GM12878 (cell line): Measurements from ENCODE around the gene NUAK1. TPM values are rescaled to one million over a fixed set of nuclear protein-coding genes. Genes with fewer than 3 reads are reported as not detected.

Source experiments
- ATAC-seq: fragments of 200-7000 bp; cut with Tn5 transposase; 3 replicates; pipeline ENCODE4 v1.9.1; 2020; ENCODE audit warnings: mild to moderate bottlenecking, moderate library complexity
- BruUV-seq: library from RNA; stranded (reverse); fragments of 400-500 nt; replicated peaks from 2 replicates; lab custom pipeline; 2021; lab: Mats Ljungman, UMichigan
- CTCF ChIA-PET: fragments of 300-600 bp; sonication (Branson Sonifier 250); formaldehyde crosslinking; extraction: SDS; loops from one replicate; lab custom pipeline; 2021; ENCODE audit warnings: inconsistent platforms; lab: Yijun Ruan, JAX
- POLR2A ChIA-PET: fragments of 350-600 bp; formaldehyde crosslinking; extraction: SDS; loops from one replicate; lab custom pipeline; 2021; ENCODE audit warnings: inconsistent platforms; lab: Charles Lee
- RAD21 ChIA-PET: fragments of 300-600 bp; sonication (Branson Sonifier 250); formaldehyde crosslinking; loops from one replicate; lab custom pipeline; 2023; ENCODE audit warnings: antibody characterized with exemption; ENCODE audit not compliant: unreplicated experiment; lab: Charles Lee
- SMC1A ChIA-PET: fragments of 300-600 bp; sonication (Branson Sonifier 250); formaldehyde crosslinking; loops from one replicate; lab custom pipeline; 2023; ENCODE audit not compliant: unreplicated experiment, uncharacterized antibody; lab: Charles Lee
- DNase-seq: peaks from one replicate; pipeline ENCODE4 v3.0.0-alpha.2; 2011; ENCODE audit warnings: low read depth, low spot score
- FAIRE-seq: peaks from 3 replicates; lab custom pipeline; 2011; peaks lifted over from hg19 to GRCh38; lab: Jason Lieb, UNC
- H2AFZ ChIP-seq: 2 replicates; pipeline ENCODE4 v1.6.0; 2011; ENCODE audit warnings: low read depth, low read length, control low read depth; ENCODE audit not compliant: control insufficient read depth
- H3K27ac ChIP-seq: 2 replicates; pipeline ENCODE4 v1.5.1; 2011; ENCODE audit warnings: control low read depth; ENCODE audit not compliant: control insufficient read depth, insufficient read depth
- H3K27me3 ChIP-seq, 2 experiments: replicated peaks in 1 of 2; 2 replicates each; pipeline versions ENCODE4 v1.6.0 to v1.6.1; 2011; ENCODE audit warnings: low read length in 1 of 2; ENCODE audit not compliant: control insufficient read depth in 2 of 2, insufficient read depth in 2 of 2
- H3K36me3 ChIP-seq, 2 experiments: 2 replicates each; pipeline ENCODE4 v1.5.1; 2011; ENCODE audit warnings: low read length in 1 of 2; ENCODE audit not compliant: control insufficient read depth in 2 of 2, insufficient read depth in 2 of 2
- H3K4me1 ChIP-seq: 2 replicates; pipeline ENCODE4 v1.6.1; 2011; ENCODE audit warnings: mild to moderate bottlenecking, low read length, moderate library complexity, mixed read lengths; ENCODE audit not compliant: control insufficient read depth, insufficient read depth
- H3K4me2 ChIP-seq: 2 replicates; pipeline ENCODE4 v1.6.0; 2011; ENCODE audit warnings: control low read depth; ENCODE audit not compliant: control insufficient read depth, insufficient read depth
- H3K4me3 ChIP-seq: fragments of 200-600 bp; sonication (generic); 2 replicates; pipeline ENCODE4 v1.5.1; 2016
- H3K79me2 ChIP-seq: 2 replicates; pipeline ENCODE4 v1.6.0; 2011; ENCODE audit warnings: low read length; ENCODE audit not compliant: control insufficient read depth, insufficient read depth
- H3K9ac ChIP-seq: 2 replicates; pipeline ENCODE4 v1.8.0; 2011; ENCODE audit warnings: low read length, control low read depth, mixed read lengths; ENCODE audit not compliant: control insufficient read depth, insufficient read depth
- H3K9me3 ChIP-seq: replicated peaks from 3 replicates; pipeline ENCODE4 v1.5.1; 2011; ENCODE audit warnings: mild to moderate bottlenecking, low read length; ENCODE audit not compliant: control insufficient read depth, insufficient read depth
- H4K20me1 ChIP-seq: 2 replicates; pipeline ENCODE4 v1.6.0; 2011; ENCODE audit not compliant: control insufficient read depth, insufficient read depth
- ATF7 ChIP-seq: fragments of 450-650 bp; IDR thresholded peaks from 2 replicates; pipeline ENCODE4 v1.6.1; 2016; ENCODE audit warnings: low read depth, mild to moderate bottlenecking
- ETV6 ChIP-seq, 2 experiments: fragments of 450-650 bp in 1 of 2; IDR thresholded peaks in 1 of 2; conservative IDR thresholded peaks in 1 of 2; 2 replicates each; pipeline ENCODE4 v1.6.1; 2014; ENCODE audit warnings: antibody characterized with exemption in 1 of 2, borderline replicate concordance in 1 of 2, low read depth in 1 of 2, mild to moderate bottlenecking in 1 of 2, moderate library complexity in 1 of 2
- HCFC1 ChIP-seq: fragments of 150-350 bp; IDR thresholded peaks from 2 replicates; pipeline ENCODE4 v1.6.1; 2014; ENCODE audit warnings: low read length
- IKZF1 ChIP-seq: fragments of 450-650 bp; conservative IDR thresholded peaks from 2 replicates; pipeline ENCODE4 v1.6.1; 2017; ENCODE audit warnings: antibody characterized with exemption, mild to moderate bottlenecking
- PAX8 ChIP-seq: fragments of 450-650 bp; IDR thresholded peaks from 2 replicates; pipeline ENCODE4 v1.6.1; 2017; ENCODE audit warnings: mild to moderate bottlenecking, moderate library complexity
- TAF1 ChIP-seq: IDR thresholded peaks from 2 replicates; pipeline ENCODE4 v1.6.1; 2011; ENCODE audit warnings: mild to moderate bottlenecking, low read depth, low read length, borderline replicate concordance
- WGBS: methylation state at CpG from one replicate; pipeline ENCODE4 v1.1.6; 2016; ENCODE audit warnings: low lambda C conversion rate; ENCODE audit not compliant: insufficient replicate concordance, insufficient coverage; ENCODE audit errors: missing lambda C conversion rate; 5-methylcytosine and 5-hydroxymethylcytosine counted together
- in situ Hi-C: fragments of 300-500 bp; cut with MboI; formaldehyde crosslinking; loops from 9 replicates; pipeline ENCODE4 v1.14.3; 2018; ENCODE audit warnings: mixed read lengths
- intact Hi-C: fragments of 100-400 bp; cut with micrococcal nuclease; formaldehyde crosslinking; loops from one replicate; pipeline ENCODE4 v1.14.2; 2022; ENCODE audit not compliant: unreplicated experiment
- polyA plus RNA-seq, 11 experiments: library from polyadenylated mRNA; depleted of rRNA in 4 of 11; unstranded in 6 of 11; stranded (reverse) in 5 of 11; fragments of >200 nt; fragmentation: Nextera tagmentation in 4 of 11; fragmentation: Illumina TruSeq in 1 of 11; extraction: Ambion mirVana in 4 of 11; extraction: Trizol in 1 of 11; gene quantifications; 1 replicate in 1 of 11; 2 replicates in 10 of 11; pipeline versions ENCODE4 v1.2.1 to v1.2.3, GENCODE V29; 2011 to 2016; ENCODE audit warnings: inconsistent platforms in 2 of 11, missing spikeins in 2 of 11, low read depth in 1 of 11
- total RNA-seq, 4 experiments: library from RNA; depleted of rRNA in 3 of 4; stranded (reverse); fragments of >200 nt in 3 of 4; fragmentation: Illumina TruSeq in 1 of 4; extraction: Trizol in 1 of 4; gene quantifications; 2 replicates each; pipeline versions ENCODE4 v1.2.1 to v1.2.3, GENCODE V29; 2013 to 2021
- TF ChIP-seq, protein P1 (sequence below): fragments of 450-650 bp; IDR thresholded peaks from 2 replicates; pipeline ENCODE4 v1.6.1; 2017; ENCODE audit warnings: low read depth, mild to moderate bottlenecking, moderate library complexity
- TF ChIP-seq, protein P2 (sequence below): fragments of 450-650 bp; IDR thresholded peaks from 2 replicates; pipeline ENCODE4 v1.6.1; 2017; ENCODE audit warnings: borderline replicate concordance
- TF ChIP-seq, protein P3 (sequence below): IDR thresholded peaks from 2 replicates; pipeline ENCODE4 v1.6.1; 2012; ENCODE audit warnings: low read length, inconsistent platforms
- TF ChIP-seq, protein P4 (sequence below): fragments of 450-650 bp; IDR thresholded peaks from 2 replicates; pipeline ENCODE4 v1.6.1; 2018; ENCODE audit warnings: borderline replicate concordance, mild to moderate bottlenecking; ENCODE audit not compliant: partially characterized antibody
- TF ChIP-seq, protein P5 (sequence below): fragments of 450-650 bp; IDR thresholded peaks from 2 replicates; pipeline ENCODE4 v1.6.1; 2018; ENCODE audit warnings: mild to moderate bottlenecking, low read depth, moderate library complexity; ENCODE audit not compliant: partially characterized antibody

Gene NUAK1
- total and polyA plus RNA-seq, 10 of the 15 experiments (the other 5 are each of a cell fraction or from before 2014, with no cell fraction given): 0.03 to 0.42 (median 0.08) TPM; not detected in 2

DNA sequence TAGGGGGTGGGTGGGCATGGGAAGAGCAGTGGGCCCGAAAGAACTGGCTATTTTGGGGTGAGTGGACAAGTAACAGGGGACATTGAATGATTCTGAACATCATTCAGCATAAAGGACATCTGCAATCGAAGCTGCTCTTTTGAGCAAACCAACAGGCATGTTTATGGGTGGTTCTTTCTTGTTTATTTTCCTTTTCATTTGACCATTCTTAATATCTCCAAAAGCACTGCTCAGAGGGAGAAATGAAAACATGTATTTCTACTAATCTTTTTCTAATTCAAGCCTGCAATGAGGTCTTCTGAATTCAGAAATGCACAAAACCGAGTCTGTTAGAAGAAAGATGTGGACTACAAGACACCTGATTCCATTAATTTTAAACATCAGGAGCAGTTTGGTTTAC lies 54.0 kb downstream of the NUAK1 start:
- intact Hi-C loops: loop anchor here (1.0 kb wide), 1 partner anchor 11 kb away; no protein-coding TSS in a partner anchor
- no peak for FAIRE-seq
- no peak overlapping the region for H3K9ac ChIP-seq
- ChIA-PET RAD21 (no interaction called here), SMC1A (no interaction called here), POLR2A (no interaction called here), CTCF (no interaction called here)
- DNase-seq: no peak
- in situ Hi-C loops: no loop called here
- no peak for ATAC-seq
- no TSS peak for BruUV-seq
- H3K4me3 ChIP-seq: no peak overlapping the region
- no peak overlapping the region for H3K4me2 ChIP-seq
- 29% methylated on average over 3 of the region's 3 CpGs for WGBS
- H3K36me3 ChIP-seq: no peaks in the 10 kb centered on the region
- no peak overlapping the region for H3K27ac ChIP-seq
- H4K20me1 ChIP-seq: no peaks in the 10 kb centered on the region
- no peaks in the 10 kb centered on the region for H3K9me3 ChIP-seq
- H3K4me1 ChIP-seq: no peaks in the 10 kb centered on the region
- H2AFZ ChIP-seq: no peak overlapping the region
- H3K27me3 ChIP-seq: peaks cover 0 to 4% of the 10 kb centered on the region in 2 experiments; a peak in 2 of 4 replicates
- H3K79me2 ChIP-seq: no peaks in the 10 kb centered on the region
- TF ChIP-seq, protein P1, sequence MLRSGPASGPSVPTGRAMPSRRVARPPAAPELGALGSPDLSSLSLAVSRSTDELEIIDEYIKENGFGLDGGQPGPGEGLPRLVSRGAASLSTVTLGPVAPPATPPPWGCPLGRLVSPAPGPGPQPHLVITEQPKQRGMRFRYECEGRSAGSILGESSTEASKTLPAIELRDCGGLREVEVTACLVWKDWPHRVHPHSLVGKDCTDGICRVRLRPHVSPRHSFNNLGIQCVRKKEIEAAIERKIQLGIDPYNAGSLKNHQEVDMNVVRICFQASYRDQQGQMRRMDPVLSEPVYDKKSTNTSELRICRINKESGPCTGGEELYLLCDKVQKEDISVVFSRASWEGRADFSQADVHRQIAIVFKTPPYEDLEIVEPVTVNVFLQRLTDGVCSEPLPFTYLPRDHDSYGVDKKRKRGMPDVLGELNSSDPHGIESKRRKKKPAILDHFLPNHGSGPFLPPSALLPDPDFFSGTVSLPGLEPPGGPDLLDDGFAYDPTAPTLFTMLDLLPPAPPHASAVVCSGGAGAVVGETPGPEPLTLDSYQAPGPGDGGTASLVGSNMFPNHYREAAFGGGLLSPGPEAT: no peak
- no peak for TF ChIP-seq ETV6 (conservative IDR thresholded peaks at IDR 0.05 in 1 of 2, IDR thresholded peaks at IDR 0.05 in 1 of 2; ENCODE audit: borderline replicate concordance in 1 of 2, low read depth in 1 of 2)
- TF ChIP-seq, protein P2, sequence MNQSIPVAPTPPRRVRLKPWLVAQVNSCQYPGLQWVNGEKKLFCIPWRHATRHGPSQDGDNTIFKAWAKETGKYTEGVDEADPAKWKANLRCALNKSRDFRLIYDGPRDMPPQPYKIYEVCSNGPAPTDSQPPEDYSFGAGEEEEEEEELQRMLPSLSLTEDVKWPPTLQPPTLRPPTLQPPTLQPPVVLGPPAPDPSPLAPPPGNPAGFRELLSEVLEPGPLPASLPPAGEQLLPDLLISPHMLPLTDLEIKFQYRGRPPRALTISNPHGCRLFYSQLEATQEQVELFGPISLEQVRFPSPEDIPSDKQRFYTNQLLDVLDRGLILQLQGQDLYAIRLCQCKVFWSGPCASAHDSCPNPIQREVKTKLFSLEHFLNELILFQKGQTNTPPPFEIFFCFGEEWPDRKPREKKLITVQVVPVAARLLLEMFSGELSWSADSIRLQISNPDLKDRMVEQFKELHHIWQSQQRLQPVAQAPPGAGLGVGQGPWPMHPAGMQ: no peak
- TF ChIP-seq PAX8: no peak
- TF ChIP-seq, protein P3, sequence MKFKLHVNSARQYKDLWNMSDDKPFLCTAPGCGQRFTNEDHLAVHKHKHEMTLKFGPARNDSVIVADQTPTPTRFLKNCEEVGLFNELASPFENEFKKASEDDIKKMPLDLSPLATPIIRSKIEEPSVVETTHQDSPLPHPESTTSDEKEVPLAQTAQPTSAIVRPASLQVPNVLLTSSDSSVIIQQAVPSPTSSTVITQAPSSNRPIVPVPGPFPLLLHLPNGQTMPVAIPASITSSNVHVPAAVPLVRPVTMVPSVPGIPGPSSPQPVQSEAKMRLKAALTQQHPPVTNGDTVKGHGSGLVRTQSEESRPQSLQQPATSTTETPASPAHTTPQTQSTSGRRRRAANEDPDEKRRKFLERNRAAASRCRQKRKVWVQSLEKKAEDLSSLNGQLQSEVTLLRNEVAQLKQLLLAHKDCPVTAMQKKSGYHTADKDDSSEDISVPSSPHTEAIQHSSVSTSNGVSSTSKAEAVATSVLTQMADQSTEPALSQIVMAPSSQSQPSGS: no peak
- TF ChIP-seq, protein P4, sequence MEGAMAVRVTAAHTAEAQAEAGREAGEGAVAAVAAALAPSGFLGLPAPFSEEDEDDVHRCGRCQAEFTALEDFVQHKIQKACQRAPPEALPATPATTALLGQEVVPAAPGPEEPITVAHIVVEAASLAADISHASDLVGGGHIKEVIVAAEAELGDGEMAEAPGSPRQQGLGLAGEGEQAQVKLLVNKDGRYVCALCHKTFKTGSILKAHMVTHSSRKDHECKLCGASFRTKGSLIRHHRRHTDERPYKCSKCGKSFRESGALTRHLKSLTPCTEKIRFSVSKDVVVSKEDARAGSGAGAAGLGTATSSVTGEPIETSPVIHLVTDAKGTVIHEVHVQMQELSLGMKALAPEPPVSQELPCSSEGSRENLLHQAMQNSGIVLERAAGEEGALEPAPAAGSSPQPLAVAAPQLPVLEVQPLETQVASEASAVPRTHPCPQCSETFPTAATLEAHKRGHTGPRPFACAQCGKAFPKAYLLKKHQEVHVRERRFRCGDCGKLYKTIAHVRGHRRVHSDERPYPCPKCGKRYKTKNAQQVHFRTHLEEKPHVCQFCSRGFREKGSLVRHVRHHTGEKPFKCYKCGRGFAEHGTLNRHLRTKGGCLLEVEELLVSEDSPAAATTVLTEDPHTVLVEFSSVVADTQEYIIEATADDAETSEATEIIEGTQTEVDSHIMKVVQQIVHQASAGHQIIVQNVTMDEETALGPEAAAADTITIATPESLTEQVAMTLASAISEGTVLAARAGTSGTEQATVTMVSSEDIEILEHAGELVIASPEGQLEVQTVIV: no peak
- TF ChIP-seq HCFC1: no peak
- no peak for TF ChIP-seq ATF7
- TF ChIP-seq, protein P5, sequence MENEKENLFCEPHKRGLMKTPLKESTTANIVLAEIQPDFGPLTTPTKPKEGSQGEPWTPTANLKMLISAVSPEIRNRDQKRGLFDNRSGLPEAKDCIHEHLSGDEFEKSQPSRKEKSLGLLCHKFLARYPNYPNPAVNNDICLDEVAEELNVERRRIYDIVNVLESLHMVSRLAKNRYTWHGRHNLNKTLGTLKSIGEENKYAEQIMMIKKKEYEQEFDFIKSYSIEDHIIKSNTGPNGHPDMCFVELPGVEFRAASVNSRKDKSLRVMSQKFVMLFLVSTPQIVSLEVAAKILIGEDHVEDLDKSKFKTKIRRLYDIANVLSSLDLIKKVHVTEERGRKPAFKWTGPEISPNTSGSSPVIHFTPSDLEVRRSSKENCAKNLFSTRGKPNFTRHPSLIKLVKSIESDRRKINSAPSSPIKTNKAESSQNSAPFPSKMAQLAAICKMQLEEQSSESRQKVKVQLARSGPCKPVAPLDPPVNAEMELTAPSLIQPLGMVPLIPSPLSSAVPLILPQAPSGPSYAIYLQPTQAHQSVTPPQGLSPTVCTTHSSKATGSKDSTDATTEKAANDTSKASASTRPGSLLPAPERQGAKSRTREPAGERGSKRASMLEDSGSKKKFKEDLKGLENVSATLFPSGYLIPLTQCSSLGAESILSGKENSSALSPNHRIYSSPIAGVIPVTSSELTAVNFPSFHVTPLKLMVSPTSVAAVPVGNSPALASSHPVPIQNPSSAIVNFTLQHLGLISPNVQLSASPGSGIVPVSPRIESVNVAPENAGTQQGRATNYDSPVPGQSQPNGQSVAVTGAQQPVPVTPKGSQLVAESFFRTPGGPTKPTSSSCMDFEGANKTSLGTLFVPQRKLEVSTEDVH: no peak
- TF ChIP-seq IKZF1: no peak
- TF ChIP-seq TAF1: no peak
